MM.1S (cell line): ENCODE measurements around the gene NRG3.

Experiments used
- DNase-seq: peaks from one replicate; pipeline ENCODE4 v3.0.0-alpha.2; 2015
- H2AFZ ChIP-seq: fragments of 300-600 bp; sonication (generic); 2 replicates; pipeline ENCODE4 v1.6.0; 2016; ENCODE audit warnings: antibody characterized with exemption, low read length
- H3F3A ChIP-seq: fragments of 300-600 bp; sonication (generic); 2 replicates; pipeline ENCODE4 v1.6.1; 2016; ENCODE audit warnings: mild to moderate bottlenecking, antibody characterized with exemption, low read length, moderate library complexity, mixed read lengths; ENCODE audit not compliant: insufficient read depth
- H3K27ac ChIP-seq: fragments of 300-600 bp; sonication (generic); 2 replicates; pipeline ENCODE4 v1.5.1; 2016; ENCODE audit warnings: mild to moderate bottlenecking, low read length
- H3K27me3 ChIP-seq: fragments of 300-600 bp; sonication (generic); replicated peaks from 2 replicates; pipeline ENCODE4 v1.6.0; 2016; ENCODE audit warnings: low read length; ENCODE audit not compliant: insufficient read depth
- H3K36me3 ChIP-seq: fragments of 300-600 bp; sonication (generic); replicated peaks from 2 replicates; pipeline ENCODE4 v1.6.1; 2016; ENCODE audit warnings: mild to moderate bottlenecking, low read length, mixed read lengths; ENCODE audit not compliant: insufficient read depth
- H3K4me1 ChIP-seq: fragments of 300-600 bp; sonication (generic); 2 replicates; pipeline ENCODE4 v1.6.1; 2016; ENCODE audit warnings: low read length, mixed read lengths
- H3K4me2 ChIP-seq: fragments of 300-600 bp; sonication (generic); 2 replicates; pipeline ENCODE4 v1.6.0; 2016; ENCODE audit warnings: low read depth, low read length
- H3K4me3 ChIP-seq: fragments of 300-600 bp; sonication (generic); 2 replicates; pipeline ENCODE4 v1.5.1; 2016; ENCODE audit warnings: low read length, mixed read lengths
- H3K79me2 ChIP-seq: fragments of 300-600 bp; sonication (generic); 2 replicates; pipeline ENCODE4 v1.6.1; 2016; ENCODE audit warnings: mixed run types, low read length, mixed read lengths
- H3K9ac ChIP-seq: fragments of 300-600 bp; sonication (generic); 2 replicates; pipeline ENCODE4 v1.6.1; 2016; ENCODE audit warnings: low read length, mixed read lengths
- H3K9me2 ChIP-seq: fragments of 300-600 bp; sonication (generic); replicated peaks from 2 replicates; pipeline ENCODE4 v1.6.1; 2016; ENCODE audit warnings: mild to moderate bottlenecking, low read length, mixed read lengths; ENCODE audit not compliant: insufficient read depth
- H3K9me3 ChIP-seq: fragments of 300-600 bp; sonication (generic); replicated peaks from 2 replicates; pipeline ENCODE4 v1.6.1; 2016; ENCODE audit warnings: mild to moderate bottlenecking, low read length, mixed read lengths; ENCODE audit not compliant: insufficient read depth
- H4K20me1 ChIP-seq: fragments of 300-600 bp; sonication (generic); 2 replicates; pipeline ENCODE4 v1.6.1; 2016; ENCODE audit warnings: mild to moderate bottlenecking, low read length, moderate library complexity, mixed read lengths; ENCODE audit not compliant: insufficient read depth
- EZH2 ChIP-seq: fragments of 300-600 bp; sonication (generic); optimal IDR thresholded peaks from 2 replicates; pipeline ENCODE3; 2017; ENCODE audit warnings: low read depth, mild to moderate bottlenecking, antibody characterized with exemption, low read length, mixed read lengths
- EZH2phosphoT487 ChIP-seq: fragments of 300-600 bp; sonication (generic); IDR thresholded peaks from 2 replicates; pipeline ENCODE4 v1.6.1; 2018; ENCODE audit warnings: antibody characterized with exemption, low read length
- TF ChIP-seq, protein P1 (sequence below): fragments of 300-600 bp; sonication (generic); IDR thresholded peaks from 2 replicates; pipeline ENCODE4 v1.5.1; 2016; ENCODE audit warnings: antibody characterized with exemption, low read length, mixed read lengths

NRG3 gene

GRCh38 chr10:82284180-82284579 lies 409.2 kb downstream of the NRG3 start:
- peaks cover 6% of the 10 kb centered on the region; the same call in 1 of the 2 replicates for H3K4me1 ChIP-seq
- no peak overlapping the region for H3K4me2 ChIP-seq
- TF ChIP-seq, protein P1, sequence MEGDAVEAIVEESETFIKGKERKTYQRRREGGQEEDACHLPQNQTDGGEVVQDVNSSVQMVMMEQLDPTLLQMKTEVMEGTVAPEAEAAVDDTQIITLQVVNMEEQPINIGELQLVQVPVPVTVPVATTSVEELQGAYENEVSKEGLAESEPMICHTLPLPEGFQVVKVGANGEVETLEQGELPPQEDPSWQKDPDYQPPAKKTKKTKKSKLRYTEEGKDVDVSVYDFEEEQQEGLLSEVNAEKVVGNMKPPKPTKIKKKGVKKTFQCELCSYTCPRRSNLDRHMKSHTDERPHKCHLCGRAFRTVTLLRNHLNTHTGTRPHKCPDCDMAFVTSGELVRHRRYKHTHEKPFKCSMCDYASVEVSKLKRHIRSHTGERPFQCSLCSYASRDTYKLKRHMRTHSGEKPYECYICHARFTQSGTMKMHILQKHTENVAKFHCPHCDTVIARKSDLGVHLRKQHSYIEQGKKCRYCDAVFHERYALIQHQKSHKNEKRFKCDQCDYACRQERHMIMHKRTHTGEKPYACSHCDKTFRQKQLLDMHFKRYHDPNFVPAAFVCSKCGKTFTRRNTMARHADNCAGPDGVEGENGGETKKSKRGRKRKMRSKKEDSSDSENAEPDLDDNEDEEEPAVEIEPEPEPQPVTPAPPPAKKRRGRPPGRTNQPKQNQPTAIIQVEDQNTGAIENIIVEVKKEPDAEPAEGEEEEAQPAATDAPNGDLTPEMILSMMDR: no peak
- TF ChIP-seq EZH2phosphoT487 (no peak), EZH2 (no peak)
- no peak overlapping the region for H3K9ac ChIP-seq
- no peaks in the 10 kb centered on the region for H3F3A ChIP-seq
- H3K36me3 ChIP-seq: no peaks in the 10 kb centered on the region
- H3K27ac ChIP-seq: no peak overlapping the region
- H3K9me2 ChIP-seq: no peaks in the 10 kb centered on the region
- no peaks in the 10 kb centered on the region for H4K20me1 ChIP-seq
- no peak overlapping the region for H3K4me3 ChIP-seq
- no peaks in the 10 kb centered on the region for H3K27me3 ChIP-seq
- no peaks in the 10 kb centered on the region for H3K79me2 ChIP-seq
- H2AFZ ChIP-seq: no peak overlapping the region
- DNase-seq: no peak
- no peaks in the 10 kb centered on the region for H3K9me3 ChIP-seq

DNA sequence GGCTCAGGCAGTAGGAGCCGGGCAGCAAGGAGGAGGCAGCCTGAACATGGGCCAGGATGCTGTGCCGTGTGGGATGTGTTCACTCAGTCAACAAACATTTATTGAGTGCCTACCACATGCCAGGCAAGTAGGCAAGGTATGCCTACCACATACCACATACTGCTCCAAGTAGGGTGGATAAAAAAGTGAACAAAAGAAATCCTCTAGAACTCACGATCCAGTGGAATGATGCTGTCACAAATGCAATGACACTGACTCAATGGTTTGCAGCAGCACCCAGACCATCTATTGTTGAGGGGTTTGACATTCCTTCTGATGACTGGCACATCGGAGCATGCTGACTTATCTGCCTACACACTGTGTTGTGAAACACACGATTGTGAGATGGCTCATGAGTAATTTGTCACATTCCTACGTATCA lies 413.5 kb downstream of the NRG3 start:
- no peak overlapping the region for H3K9ac ChIP-seq
- no peaks in the 10 kb centered on the region for H3K4me1 ChIP-seq
- no peaks in the 10 kb centered on the region for H3K9me2 ChIP-seq
- H3F3A ChIP-seq: no peaks in the 10 kb centered on the region
- H4K20me1 ChIP-seq: no peaks in the 10 kb centered on the region
- DNase-seq: no peak
- no peaks in the 10 kb centered on the region for H3K9me3 ChIP-seq
- no peak overlapping the region for H3K4me3 ChIP-seq
- H3K27ac ChIP-seq: no peak overlapping the region
- H3K4me2 ChIP-seq: no peak overlapping the region
- H3K27me3 ChIP-seq: no peaks in the 10 kb centered on the region
- no peak overlapping the region for H2AFZ ChIP-seq
- H3K36me3 ChIP-seq: no peaks in the 10 kb centered on the region
- H3K79me2 ChIP-seq: no peaks in the 10 kb centered on the region
- TF ChIP-seq EZH2 (no peak), EZH2phosphoT487 (no peak)
- TF ChIP-seq, protein P1: no peak

- Histone ChIP-seq H3K4me1 (no peaks in the 10 kb centered on the region), H3K27ac (no peak overlapping the region), H3F3A (no peaks in the 10 kb centered on the region), H3K4me2 (no peak overlapping the region), H3K9ac (no peak overlapping the region), H3K79me2 (no peaks in the 10 kb centered on the region), H2AFZ (no peak overlapping the region), H3K9me2 (no peaks in the 10 kb centered on the region), H3K4me3 (no peak overlapping the region), H3K36me3 (no peaks in the 10 kb centered on the region), H3K9me3 (no peaks in the 10 kb centered on the region), H4K20me1 (no peaks in the 10 kb centered on the region), H3K27me3 (no peaks in the 10 kb centered on the region)
- TF ChIP-seq EZH2phosphoT487: no peak
- no peak for DNase-seq
Observed at GRCh38 chr10:82289945-82290344, 415.0 kb downstream of the NRG3 start.

- Histone ChIP-seq H3K36me3 (no peaks in the 10 kb centered on the region), H2AFZ (no peak overlapping the region), H3K9me2 (no peaks in the 10 kb centered on the region)
Observed at GRCh38 chr10:82294874-82295378, 419.9 kb downstream of the NRG3 start.

More at GRCh38 chr10:82294874-82295378, 419.9 kb downstream of the NRG3 start:
- no peaks in the 10 kb centered on the region for H3K9me3 ChIP-seq
- no peaks in the 10 kb centered on the region for H3K4me1 ChIP-seq
- no peak overlapping the region for H3K9ac ChIP-seq
- no peak overlapping the region for H3K4me3 ChIP-seq
- TF ChIP-seq EZH2 (no peak), EZH2phosphoT487 (no peak)
- TF ChIP-seq, protein P1: no peak
- H3K4me2 ChIP-seq: no peak overlapping the region
- H3F3A ChIP-seq: no peaks in the 10 kb centered on the region
- no peaks in the 10 kb centered on the region for H3K79me2 ChIP-seq
- H4K20me1 ChIP-seq: no peaks in the 10 kb centered on the region
- no peak overlapping the region for H3K27ac ChIP-seq
- no peaks in the 10 kb centered on the region for H3K27me3 ChIP-seq
- DNase-seq: no peak
